GM19397 (cell line): ENCODE measurements around the gene CACNB4.

Source experiments
- ATAC-seq: cut with Tn5 transposase; IDR thresholded peaks from one replicate; pipeline ENCODE4 v1.9.1; 2021; ENCODE audit warnings: mild to moderate bottlenecking, moderate library complexity; ENCODE audit not compliant: unreplicated experiment

Gene CACNB4

GRCh38 chr2:151979694-151980093, 119.2 kb downstream of the CACNB4 start:
- no peak for ATAC-seq

- ATAC-seq: no peak
Measured at GRCh38 chr2:151978709-151979108, 120.1 kb downstream of the CACNB4 start.

GRCh38 chr2:151977631-151978030, 121.2 kb downstream of the CACNB4 start:
- ATAC-seq: no peak

GRCh38 chr2:151976945-151977353, 121.9 kb downstream of the CACNB4 start:
- ATAC-seq: no peak

- no peak for ATAC-seq
Measured at GRCh38 chr2:151975460-151976414, 123.1 kb downstream of the CACNB4 start.

GRCh38 chr2:151974988-151975387, 123.9 kb downstream of the CACNB4 start:
- no peak for ATAC-seq

GRCh38 chr2:151973901-151974199, 125.0 kb downstream of the CACNB4 start:
- no peak for ATAC-seq

- no peak for ATAC-seq
Measured at GRCh38 chr2:151973013-151973900, 125.6 kb downstream of the CACNB4 start.

GRCh38 chr2:151972241-151973012, 126.4 kb downstream of the CACNB4 start:
- ATAC-seq: no peak

- no peak for ATAC-seq
Measured at GRCh38 chr2:151971301-151972051, 127.4 kb downstream of the CACNB4 start.

- ATAC-seq: no peak
Measured at GRCh38 chr2:151968770-151969470, 129.9 kb downstream of the CACNB4 start.

- no peak for ATAC-seq
Measured at GRCh38 chr2:151967829-151968722, 130.8 kb downstream of the CACNB4 start.

- ATAC-seq: no peak
Measured at GRCh38 chr2:151965884-151966283, 133.0 kb downstream of the CACNB4 start.

- no peak for ATAC-seq
Measured at GRCh38 chr2:151961558-151961957, 137.3 kb downstream of the CACNB4 start.

- ATAC-seq: no peak
Measured at GRCh38 chr2:151959238-151959637, 139.6 kb downstream of the CACNB4 start.

GRCh38 chr2:151953467-151953866, 145.4 kb downstream of the CACNB4 start:
- no peak for ATAC-seq

GRCh38 chr2:151952691-151953456, 146.0 kb downstream of the CACNB4 start:
- no peak for ATAC-seq

- no peak for ATAC-seq
Measured at GRCh38 chr2:151947813-151948165, 151.1 kb downstream of the CACNB4 start.
